HG03521 (cell line): ENCODE data around the gene SCYGR6.
"Not testable (repeated sequence)": the region's sequence is repeated elsewhere in the genome, so short reads cannot be mapped to it uniquely, and the experiment has no call there.

Source experiments
- ATAC-seq: cut with Tn5 transposase; IDR thresholded peaks from one replicate; pipeline ENCODE4 v1.9.1; 2021; ENCODE audit warnings: mild to moderate bottlenecking, moderate library complexity; ENCODE audit not compliant: unreplicated experiment

SCYGR6 gene, protein sequence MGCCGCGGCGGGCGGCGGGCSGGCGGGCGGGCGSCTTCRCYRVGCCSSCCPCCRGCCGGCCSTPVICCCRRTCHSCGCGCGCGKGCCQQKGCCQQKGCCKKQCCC

DNA sequence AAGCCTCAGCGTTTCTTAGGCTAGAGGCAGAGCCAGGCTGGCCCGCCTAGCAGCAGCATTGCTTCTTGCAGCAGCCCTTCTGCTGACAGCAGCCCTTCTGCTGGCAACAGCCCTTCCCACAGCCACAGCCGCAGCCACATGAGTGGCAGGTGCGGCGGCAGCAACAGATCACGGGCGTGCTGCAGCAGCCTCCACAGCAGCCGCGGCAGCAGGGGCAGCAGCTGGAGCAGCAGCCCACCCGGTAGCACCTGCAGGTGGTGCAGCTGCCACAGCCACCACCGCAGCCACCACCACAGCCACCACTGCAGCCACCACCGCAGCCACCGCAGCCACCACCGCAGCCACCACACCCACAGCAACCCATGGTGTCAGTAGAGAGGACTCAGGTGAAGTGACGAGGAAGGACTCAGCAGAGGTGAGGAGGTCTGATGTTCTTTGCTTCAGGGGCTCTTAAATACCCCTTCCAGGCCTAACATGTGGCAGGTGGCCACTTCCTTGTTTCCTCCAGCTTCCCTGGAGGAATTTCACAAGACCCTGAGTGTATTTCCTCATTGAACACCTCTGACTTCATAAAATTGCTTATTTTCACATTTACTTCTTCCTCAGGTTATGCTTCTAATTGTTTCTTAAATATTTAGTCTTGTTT is at the start of gene SCYGR6:
SCYGR6 (minus strand) TSS at position 364 of the 646 bp plus-strand sequence; CDS start at position 364, 0 bp downstream.
- ATAC-seq: no peak

DNA sequence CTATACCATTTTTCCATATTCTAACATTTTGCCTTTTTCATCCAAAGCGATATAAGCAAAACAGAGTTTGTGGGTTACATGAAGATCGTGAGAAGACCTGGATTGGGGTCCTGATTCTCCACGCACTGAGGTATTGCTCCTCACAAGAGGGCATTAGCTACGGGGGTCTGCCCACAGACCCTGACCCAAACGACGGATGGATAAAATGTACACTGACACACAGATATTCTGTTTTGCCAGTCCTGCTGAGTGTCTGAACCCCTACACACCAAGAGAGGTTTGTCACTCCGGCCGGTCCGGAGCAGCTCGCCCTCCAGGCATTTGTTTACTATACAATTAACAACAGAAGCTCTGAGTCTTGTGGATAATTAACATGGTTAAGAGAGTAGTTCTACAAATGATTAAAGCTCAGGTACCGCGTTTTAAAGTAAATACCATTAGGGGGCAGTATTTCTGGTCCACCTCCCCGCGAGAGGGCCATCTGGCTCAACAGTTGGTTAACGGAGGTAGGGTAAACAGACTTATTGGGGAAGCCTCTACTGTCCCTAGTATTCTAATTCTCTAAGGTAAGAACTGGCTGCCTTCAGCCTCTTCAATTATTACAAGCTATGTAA is 49.6 kb upstream of the SCYGR6 start:
- no peak for ATAC-seq

DNA sequence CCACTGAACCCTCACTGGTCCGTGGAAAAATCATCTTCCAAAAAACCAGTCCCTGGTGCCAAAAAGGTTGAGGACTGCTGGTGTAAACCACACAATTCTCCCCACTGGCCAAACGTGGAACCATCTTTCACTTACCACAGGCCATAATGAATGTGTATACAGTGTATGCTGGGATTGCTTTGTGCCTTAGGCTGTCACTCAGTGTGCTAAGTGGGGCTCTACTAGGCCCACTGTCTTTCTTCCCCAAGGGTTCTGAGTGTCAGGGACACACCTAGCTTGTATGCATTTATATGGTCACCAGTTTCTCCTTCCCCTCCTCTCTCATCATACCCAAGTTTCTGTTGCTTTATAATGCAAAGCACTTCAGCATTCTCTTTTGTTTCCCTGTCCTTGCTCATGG is 48.4 kb upstream of the SCYGR6 start:
- no peak for ATAC-seq

DNA sequence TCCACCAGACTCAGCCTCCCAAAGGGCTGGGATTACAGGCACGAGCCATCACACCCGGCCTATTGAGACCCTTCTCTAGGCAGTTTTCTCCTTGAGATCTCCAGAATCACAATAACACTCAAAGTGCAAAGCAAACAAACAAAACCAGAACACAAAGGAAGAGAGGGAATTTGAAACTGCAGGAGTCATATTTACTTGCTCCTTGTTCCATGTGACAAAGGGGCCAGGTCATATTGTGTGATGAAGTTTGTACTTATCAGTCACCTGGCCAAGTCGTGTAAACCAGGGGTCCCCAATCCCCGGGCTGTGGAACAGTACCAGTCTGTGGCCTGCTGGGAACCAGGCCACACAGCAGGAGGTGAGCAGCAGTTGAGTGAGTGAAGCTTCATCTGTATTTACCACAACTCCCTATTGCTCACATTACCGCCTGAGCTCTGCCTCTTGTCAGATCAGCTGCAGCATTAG is 47.7 kb upstream of the SCYGR6 start:
- no peak for ATAC-seq

DNA sequence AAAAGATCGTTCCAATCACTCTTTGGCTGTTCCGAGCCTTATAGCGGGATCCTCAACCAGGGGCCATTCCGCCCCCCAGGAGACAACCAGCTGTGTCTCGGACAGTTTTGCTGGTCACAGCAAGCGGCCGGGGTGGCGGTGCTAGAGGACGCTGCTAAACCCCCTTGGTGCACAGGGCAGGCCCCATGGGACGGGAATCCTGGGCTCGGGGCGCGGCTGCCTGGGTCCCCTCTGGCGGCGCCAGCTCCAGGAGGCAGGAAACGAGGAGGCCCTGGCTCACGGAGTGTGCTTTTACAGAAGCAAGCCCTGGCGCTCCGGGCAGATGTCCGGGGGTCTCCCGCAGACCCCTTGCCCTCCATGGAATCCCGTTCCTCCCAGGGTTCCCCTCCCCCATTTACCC is 43.3 kb upstream of the SCYGR6 start:
- ATAC-seq: no peak

DNA sequence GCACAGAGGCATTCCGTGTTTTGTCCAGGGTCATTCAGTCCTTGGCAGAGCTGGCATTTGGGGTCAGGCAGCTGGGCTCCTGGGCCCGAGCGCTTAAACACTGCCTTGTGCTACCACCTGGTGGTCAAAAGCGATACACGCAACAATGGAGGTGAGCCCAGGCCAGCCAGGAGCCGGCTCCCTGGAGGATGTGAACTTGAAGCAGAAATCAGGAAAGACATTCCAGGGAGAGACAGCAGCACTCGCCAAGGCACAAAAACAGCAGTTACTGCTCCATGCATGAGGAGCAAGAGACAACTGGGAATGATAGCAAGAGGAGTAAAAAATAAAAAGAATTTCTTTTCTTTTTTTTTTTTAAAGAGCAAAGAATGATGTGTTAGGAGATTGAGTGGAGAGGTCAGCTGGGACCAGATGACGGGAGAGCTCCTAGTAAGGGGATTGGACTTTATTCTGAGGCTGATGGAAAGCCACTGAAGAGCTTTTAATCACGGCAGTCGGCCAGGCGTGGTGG is 41.9 kb upstream of the SCYGR6 start:
- ATAC-seq: peak; percentile 99

DNA sequence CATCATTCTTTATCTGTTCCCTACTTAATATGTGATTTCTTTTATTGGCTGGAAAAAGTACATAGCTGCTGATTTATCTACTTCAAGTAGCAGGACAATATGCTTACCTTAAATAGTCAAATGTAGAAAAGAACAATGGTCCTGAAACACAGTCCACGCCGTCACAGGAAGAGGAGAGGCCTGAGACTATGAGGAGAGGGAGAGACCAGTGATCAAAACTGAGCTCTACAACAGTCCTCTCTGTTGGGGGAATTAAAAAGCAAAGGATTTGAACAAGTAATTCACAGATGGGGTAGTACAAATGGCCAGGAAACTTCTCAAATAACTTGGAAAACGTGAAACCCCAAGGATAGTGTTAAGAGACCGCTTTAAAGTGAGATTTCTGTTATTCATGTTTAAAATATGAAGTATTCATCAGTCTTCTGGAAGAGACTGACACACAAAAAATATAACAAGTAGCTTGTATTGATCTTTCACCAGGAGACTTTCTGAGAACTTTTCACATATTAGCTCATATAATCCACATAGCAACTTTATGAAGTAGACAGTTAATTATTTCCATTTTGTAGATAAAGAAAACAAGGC is 41.3 kb upstream of the SCYGR6 start:
- no peak for ATAC-seq

DNA sequence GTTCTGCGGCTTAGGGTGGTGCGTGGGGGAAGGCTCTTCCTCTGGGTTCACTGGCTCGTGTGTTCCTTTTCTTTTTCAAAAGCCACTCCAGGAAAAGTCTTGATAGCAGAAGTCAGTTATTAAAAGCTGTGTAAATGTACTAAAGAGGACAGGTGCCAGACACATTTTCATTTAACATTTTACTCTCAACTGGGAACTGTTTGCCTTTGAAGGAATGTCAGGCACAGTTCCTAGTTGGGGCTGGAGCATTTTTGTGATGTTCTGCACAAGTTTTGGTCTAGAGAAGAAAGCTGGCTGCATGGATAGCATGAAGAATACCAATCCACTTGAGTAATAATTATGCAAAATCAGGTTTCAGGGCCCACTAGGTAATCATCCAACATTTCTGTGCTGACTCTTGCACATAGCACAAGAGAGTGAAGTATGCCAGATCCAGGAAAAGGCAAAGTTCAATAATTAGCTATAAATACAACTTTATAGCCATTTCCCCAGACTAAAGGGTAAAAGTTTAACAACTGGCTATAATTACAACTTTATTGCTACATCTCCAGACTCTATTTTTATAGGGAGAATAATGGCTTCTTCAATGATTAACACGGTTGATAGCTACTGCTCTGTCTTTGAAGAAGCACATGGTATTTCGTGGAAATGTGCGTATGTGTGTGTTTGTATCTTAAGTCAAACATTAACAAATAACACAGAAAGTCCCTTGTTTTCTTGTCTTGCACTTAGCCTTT is 37.4 kb upstream of the SCYGR6 start:
- no peak for ATAC-seq

DNA sequence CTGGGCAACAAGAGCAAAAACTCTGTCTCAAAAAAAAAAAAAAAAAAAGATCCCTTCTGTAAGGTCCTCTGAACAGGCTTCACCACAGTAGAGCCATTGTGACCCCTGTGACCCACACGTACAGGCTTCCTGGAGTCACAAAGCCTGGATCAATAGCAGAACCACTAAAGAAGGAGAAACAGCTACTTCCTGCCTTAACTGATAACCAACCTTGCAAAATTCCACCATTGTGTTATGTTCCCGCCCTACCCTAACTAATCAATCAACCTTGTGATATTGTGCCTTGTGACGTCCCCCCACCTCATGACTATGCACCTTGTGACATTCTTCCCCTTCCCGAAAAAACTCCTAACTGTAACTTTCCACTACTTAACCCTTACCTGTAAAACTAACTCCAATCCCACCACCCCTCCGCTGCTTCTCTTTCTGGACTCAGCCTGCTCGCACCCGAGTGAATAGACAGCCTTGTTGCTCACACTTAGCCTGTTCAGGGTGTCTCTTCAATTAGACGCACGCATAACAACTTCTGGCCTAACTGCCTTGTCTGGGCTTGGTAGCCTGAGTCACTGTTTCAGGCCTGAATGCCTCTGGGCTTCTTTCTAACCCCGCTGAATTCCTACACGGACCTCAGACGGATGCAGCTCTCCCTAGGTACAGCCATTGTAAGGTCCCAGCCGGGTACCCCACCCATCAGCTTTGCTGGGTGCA is 35.0 kb upstream of the SCYGR6 start:
- ATAC-seq: no peak

DNA sequence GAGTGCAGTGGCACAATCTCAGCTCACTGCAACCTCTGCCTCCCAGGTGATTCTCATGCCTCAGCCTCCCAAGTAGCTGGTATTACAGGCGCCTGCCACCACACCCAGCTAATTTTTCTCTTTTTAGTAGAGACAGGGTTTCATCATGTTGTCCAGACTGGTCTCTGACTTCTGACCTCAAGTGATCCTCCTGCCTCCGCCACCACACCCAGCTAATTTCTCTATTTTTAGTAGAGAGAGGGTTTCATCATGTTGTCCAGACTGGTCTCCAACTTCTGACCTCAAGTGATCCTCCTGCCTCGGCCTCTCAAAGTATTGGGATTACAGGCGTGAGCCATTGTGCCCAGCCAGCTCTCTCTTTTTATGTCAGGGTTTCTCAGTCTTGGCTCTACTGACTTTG is 31.7 kb upstream of the SCYGR6 start:
- not testable (repeated sequence) for ATAC-seq

DNA sequence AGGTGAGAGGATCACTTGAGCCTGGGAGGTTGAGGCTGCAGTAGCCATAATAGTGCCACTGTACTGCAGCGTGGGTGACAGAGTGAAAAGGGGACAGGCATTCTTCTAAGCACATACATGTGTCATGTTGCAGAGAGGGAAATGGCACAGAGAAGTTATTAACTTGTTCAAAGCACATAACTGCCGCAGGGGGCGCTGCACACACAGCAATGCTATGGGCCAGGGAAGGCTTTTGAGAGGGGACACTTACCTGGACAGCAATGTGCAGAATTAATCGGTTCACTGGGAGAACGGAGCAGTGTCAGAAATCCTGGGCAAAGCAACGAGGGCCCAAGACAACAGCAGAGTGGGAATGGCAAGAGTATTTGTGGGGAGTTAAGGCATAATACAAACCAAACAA is 23.5 kb upstream of the SCYGR6 start:
- no peak for ATAC-seq

DNA sequence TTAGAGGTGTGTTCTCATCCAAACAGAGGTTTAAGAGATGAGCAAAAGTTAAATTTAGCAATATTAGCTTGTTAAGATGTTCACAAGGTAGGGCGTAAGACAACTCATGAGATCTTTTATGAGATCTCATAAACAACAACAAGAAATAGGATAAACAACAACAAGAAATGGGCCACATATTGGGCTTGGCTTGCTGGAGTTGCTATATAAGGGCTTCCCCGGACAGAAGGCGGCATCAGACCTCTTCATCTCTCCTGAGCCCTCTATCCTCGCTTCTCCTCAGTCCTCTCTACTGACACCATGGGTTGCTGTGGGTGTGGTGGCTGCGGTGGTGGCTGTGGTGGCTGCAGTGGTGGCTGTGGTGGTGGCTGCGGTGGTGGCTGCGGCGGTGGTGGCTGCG is 21.0 kb upstream of the SCYGR6 start, which contains the start of gene SCYGR8:
SCYGR8 (plus strand) TSS at position 301 of the 400 bp plus-strand sequence; CDS start at position 301, 0 bp downstream.
- ATAC-seq: no peak

DNA sequence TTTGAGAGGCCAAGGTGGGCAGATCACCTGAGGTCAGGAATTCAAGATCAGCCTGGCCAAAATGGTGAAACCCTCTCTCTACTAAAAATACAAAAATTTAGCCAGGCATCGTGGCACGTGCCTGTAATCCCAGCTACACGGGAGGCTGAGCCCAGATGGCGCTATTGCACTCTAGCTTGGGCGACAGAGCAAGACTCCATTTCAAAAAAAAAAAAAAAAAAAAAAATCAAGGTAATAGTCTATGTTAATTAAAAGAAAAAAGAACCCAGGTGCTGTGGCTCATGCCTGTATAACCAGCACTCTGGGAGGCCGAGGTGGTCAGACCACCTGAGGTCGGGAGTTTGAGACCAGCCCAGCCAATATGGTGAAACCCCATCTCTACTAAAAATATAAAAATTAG is 16.1 kb upstream of the SCYGR6 start:
- ATAC-seq: not testable (repeated sequence)

DNA sequence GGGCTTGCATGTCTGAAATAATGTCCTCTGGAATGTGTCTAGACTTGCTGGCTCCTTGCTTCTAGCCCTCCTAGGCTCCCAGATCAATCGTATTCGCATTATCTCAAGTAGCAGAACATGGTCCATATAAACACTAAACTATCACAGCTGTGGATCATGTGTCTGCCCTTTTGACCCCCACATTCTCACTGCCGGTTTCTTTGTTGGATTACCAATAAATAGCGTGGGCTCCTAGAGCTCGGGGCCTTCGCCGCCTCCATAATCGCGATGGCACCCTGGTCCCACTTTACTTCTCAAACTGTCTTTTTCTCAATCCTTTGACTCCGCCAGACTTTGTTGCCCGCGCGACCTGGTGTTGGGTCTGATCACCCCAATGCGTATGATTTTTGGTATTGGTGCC is 14.8 kb upstream of the SCYGR6 start:
- no peak for ATAC-seq

DNA sequence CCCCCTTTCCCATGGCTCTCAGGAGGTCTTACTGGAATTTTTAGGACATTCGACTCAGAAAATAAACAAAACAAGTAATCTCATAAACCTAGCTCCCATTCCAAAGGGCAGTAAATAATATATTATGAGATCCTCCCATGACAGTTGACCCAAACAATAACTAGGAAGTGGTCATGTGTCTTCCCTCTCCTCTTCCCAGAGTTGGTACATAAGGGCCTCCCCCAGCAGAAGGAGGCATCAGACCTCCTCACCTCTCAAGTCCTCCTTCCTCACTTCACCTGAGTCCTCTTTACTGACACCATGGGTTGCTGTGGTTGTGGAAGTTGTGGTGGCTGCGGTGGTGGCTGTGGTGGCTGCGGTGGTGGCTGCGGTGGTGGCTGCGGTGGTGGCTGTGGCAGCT is 3.5 kb upstream of the SCYGR6 start, which contains the start of gene SCYGR7:
SCYGR7 (plus strand) TSS at position 301 of the 400 bp plus-strand sequence; CDS start at position 301, 0 bp downstream.
- ATAC-seq: no peak

DNA sequence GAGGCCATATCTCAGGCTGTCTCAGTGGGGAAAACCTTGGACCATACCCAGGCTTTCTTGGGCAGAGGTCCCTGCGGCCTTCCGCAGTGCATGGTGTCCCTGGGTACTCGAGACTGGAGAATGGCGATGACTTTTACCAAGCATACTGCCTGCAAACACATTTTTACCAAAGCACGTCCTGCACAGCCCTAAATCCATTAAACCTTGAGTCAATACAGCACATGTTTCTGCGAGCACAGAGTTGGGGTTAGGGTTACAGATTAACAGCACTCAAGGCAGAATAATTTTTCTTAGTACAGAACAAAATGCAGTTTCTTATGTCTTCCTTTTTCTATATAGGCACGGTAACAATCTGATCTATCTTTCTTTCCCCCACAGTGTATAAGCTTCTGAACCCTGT is 1.7 kb downstream of the SCYGR6 start:
- not testable (repeated sequence) for ATAC-seq

DNA sequence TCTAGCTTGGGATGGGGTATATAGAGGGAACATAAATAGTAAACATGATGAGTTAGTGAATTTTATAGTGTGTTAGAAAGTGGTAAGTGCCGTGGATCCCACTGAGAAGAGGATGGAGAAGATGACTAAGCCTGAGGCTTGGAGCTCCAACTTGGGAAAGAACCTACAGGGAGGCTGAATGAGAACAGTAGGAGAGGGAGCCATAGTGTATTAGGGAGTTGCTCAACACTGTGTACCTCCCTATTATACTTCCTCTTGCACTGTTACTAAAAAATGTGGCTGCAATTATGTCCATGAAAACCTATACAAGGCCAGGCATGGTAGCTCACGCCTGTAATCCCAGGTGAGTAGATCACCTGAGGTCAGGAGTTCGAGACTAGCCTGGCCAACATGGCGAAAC is 3.9 kb downstream of the SCYGR6 start:
- ATAC-seq: no peak

DNA sequence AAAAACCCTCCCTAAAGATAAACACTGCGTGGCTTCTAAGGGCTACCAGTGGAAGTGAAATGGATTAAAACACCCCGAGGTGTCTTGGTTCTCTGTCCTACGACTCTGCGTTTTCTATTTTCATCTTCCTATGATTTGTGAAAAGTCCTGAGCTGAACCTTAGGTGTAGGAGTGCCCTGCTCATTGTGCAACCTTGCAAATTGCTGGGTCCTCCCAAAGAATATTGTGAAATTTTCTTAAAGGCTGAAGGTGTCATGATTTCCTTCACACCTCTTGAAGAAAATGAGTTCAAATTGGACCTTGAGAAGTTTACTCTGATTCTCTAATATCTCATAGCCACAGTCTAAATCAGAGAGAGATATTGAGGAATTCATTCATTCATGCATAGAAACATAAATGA is 4.9 kb downstream of the SCYGR6 start:
- ATAC-seq: no peak

DNA sequence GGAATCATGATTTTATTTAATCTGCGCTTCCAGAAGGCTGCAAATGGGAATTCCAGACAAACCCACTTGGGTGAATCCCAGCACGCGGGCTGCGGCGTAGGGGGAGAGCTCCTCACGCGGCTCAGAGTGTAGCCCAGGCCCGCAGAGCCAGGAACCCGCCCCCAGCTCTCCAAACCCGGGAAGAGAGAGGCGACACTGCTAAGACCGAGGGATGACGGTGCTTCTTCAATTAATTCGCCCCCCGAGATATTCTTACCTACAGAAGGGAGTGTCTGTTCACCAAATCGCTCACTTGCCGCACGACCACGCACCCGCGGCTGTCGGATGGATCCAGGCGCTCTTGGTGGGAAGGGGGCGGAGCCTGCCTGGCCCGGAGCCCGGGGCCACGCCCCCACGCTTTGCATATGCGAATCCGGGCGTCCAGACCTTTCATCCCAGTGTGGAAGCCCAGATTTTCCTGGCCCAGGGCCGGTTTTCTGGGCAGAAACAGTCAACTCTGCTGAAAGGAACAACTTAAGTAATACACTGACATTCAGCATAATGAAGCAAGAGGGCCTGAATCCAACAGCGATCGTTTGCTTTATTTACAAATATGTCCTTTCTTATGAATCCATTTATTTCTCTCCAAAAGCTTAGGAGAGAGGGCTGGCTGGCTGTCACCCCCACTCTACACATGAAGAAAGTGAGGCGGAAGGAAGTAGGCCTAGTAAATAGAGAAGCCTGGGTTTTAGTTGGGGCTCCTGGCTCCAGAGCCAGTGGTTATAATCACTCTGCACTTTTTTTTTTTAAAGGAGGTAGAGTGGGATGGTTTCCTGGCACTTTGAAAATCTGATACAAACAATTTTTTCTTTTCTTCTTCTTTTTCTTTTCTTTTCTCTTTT is 6.6 kb downstream of the SCYGR6 start, which contains the start of gene SLC19A3:
SLC19A3 (minus strand) TSS at position 342 of the 881 bp plus-strand sequence. CDS start 15,710 bp downstream, outside the sequence.
- ATAC-seq: no peak
